HG03565 (cell line): ENCODE results near the gene EEIG1.
A peak's percentile ranks its signal among the peaks of the same experiment; 100 is the strongest.

Experiments
- ATAC-seq: cut with Tn5 transposase; IDR thresholded peaks from one replicate; pipeline ENCODE4 v1.9.1; 2021; ENCODE audit warnings: mild to moderate bottlenecking, moderate library complexity; ENCODE audit not compliant: unreplicated experiment

EEIG1 gene

GRCh38 chr9:127942216-127943010 is 38.4 kb downstream of the EEIG1 start:
- no peak for ATAC-seq

DNA sequence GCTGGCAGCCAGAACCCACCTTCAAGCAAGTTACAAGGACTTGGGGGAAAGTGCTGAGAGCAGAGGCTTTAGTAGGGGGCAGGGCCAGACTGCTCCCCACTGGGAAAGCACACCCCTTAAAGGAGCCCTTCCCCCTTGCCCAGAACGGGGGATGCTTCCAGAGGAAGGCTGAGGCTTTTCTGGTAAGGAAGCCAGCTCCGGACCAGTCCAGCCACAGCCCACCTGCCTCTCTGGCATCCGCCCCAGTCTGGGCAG is 38.9 kb downstream of the EEIG1 start:
- ATAC-seq, result no peak

DNA sequence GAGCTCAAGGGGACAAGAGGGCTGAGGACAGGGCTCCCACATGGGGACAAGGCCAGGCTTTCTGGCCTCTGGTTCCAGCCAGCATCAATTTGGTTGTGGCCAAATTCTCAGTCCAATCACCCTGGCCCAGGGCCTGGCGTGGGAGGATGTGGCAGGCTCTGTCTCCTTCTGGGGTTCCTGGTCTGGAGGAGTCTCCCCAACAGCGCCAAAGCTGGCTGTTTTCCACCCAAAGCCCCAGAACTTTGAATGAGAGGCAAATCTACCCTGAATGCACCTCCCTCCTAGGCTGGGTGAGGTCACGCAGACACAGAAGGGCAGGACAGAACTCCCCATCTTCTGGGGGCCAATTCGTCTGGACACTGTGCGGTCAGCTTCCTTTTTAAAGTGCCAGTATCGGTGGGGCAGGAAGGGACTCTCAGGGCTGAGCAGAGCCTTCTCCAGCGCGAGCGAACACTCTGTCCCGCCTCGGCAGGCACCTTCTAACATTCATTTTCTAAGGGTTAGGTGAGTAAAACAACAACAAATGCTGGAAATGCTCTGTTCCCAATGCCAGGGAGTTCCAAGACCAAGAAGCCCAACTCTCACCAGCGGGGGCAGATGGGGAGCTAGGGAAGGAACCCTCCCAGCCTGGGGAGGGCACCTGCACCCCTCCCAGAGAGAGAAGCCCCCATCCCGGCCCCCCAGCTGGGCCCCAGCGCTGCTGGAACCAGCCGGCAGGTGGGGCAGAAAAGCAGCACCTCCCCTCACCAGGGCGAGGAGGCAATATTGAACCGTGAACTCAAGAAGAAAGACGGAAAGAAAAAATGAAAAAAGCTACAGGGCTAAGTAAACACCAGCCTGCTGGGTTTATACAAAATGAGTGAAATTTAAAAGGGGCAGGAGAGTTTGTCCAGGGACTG is 39.5 kb downstream of the EEIG1 start:
- no peak for ATAC-seq

DNA sequence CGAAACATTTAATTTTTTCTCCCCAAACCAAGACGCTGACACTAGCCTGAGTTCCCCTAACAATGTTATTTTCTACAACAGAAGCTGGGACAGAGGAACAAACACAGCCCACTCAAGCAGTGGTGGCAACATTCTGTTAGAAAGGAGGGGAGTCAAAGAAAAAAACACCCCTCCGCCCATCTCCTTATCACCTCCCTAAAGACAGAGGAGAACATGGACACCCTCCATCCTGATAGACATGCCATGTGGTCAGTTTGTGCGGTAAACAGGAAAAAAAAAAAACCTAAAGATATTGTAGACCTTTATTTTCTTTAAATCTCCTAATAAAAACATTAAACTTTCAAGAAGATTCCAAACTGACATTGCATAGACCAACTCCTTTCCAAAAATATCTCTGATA is 40.2 kb downstream of the EEIG1 start:
- no peak for ATAC-seq

DNA sequence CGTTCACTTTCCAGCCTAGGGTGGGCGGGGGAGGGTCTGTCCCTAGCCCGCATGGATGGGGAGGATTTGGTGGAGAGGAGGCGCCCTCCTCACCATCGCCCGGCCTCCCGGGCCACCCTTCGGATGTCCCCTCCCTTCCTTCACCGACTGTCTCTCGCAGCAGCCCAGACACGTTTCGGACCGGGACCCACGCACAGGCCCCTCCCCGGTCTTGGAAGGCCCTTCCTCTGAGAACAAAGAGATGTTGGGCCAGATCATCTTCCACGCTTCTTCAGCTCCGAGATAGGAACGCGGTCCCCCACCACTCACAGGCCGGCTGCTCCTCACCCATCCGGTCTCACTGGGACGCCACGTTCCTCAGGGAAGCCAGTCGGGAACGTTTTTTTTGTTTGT is 42.5 kb downstream of the EEIG1 start:
- no peak for ATAC-seq

DNA sequence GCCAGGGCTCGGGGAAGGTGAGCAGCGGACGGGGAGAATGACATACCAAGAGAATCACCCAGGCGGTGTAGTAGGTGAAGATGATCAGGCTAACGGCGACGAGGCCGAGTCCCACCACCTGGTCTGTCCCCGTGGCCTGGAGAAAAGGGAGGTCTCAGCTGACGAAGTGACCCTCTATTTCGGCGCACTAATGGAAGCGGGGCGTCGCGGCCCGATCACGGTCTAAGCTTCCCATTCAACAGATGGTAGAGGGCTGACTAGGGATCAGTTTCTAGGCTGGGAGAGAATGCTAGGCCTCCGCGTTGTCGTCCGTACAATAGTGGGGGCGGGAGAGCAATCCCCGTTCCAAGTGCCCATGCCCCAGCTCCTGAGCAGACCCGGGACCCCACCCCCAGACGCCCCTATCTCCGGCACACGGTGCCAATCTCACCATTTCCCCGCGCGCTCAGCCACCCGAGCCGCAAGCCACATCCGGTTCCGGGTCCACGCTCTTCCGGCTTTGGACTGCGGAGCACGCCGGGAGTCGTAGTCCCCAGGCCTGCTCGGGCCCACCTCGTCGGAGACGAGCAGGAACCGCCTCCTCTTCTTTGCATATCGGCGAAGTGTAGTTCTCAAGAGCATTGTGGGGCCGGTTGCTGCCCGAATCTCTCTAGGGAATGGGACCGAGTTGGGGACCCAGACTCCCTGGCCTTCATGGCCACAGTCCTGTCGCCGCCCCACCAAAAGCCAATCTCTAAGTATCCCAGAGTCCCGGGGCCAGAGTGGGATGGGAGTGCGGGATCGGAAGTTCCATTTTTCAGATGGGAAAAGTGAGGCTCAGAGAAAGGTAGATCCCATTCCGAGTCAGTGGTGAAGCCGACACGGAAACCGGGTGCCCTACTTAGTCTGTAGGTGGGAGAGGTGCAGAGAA is 43.1 kb downstream of the EEIG1 start, which contains the start of gene DPM2:
Gene DPM2, minus strand, starts transcription at position 467 of the 910 bp plus-strand sequence. Its CDS starts 34 bp downstream, at position 433.
- peak; percentile 75 for ATAC-seq

DNA sequence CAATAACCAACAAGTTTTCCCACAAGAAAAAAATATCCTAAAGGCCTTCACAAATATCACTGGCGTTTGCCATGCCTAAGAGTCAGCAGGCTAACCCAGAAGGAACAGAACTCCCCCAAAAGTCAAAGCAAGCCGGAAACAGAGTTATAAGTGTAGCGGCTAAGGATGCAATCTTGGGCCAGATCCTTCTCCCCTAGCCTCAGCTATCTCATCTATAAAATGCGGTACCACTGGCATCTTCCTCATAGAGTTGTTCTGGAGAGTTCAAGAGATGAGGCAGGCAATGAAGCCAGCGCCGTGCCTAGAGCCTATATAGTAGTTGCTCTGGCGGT is 43.8 kb downstream of the EEIG1 start:
- no peak for ATAC-seq

GRCh38 chr9:127936347-127936852 is 44.4 kb downstream of the EEIG1 start:
- no peak for ATAC-seq

DNA sequence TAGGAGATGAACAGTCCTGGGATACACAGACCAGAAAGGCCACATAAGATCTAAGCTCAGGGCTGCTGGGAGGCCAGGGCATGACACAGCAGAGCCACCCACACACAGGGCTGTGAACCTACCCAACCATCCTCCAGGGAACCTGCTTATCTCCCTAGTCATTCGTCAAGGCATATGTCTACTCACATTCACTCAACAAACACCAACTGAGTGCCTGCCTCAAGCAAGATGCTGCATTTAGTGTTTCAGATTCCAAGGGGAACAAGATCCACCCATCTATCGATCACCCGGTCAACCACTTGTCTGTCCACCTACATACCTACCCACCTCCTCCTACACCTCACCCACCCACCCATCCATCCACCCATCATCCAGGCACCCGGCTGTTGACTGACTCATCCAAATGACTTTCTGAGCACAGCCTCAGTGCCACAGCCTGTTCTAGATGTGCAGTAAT is 45.0 kb downstream of the EEIG1 start:
- ATAC-seq, result no peak

GRCh38 chr9:127934986-127935385 is 45.8 kb downstream of the EEIG1 start:
- no peak for ATAC-seq

DNA sequence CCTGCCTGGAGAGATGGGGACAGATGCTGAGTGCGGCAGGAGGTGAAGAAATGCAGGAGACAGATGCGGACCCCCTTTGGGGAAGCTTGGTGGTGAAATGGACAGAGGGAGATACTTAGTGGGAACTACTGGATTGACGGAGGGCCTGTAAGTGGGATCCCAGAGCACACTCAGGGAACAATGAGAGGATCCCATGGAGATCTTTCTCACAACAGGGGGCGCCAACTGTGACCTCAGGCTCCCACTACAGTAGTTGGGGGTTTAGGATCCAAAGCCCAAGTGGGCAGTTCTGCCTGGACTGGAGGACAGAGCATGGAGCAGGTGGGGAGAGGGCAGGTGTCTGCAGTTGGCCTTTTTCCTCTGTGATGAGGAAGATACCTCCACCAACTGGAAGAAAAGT is 46.5 kb downstream of the EEIG1 start:
- no peak for ATAC-seq

DNA sequence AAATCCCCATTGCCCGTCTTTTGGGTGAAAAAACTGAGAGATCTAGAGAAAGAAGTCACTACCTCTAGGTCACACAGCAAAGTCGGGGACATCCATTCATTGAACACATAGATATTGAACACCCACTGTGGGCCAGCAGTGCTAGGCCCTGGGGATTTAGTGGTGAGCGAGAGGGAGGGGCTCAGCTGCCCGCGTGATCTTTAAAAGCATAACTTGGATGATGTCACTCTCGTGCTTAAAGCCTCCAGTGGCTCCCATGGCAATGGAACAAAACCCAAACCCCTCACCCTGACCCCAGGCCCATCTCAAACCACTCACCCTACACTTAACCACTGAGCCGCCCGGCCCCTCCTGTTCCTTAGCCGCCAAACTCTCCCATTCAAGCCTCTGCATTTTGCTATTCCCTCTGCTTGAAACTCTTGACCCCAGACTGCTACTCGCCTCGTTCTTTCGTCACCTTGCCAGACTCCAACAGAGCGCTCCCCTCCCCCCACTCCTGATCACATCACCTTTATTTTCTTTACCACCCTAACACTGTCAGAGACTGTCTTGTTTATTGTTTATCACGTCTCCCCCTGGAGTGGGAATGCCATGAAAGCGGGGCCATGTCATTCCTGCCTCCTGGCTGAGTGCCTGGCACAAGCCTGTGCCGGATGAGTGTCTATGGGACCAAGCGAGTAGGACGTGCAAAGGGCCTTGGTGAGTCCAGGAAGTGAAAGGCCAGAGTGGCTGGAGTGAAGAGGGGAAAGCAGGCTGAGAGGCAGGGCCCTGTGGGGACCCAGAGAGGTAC is 49.5 kb downstream of the EEIG1 start:
- ATAC-seq, result peak; percentile 36
